Thyroid gland (tissue), 4 donors: Measurements from ENCODE around the gene CHCHD10. TPM values are rescaled to one million over a fixed set of nuclear protein-coding genes. Genes with fewer than 3 reads are reported as not detected.

Experiments
- DNase-seq, 2 donors: peaks; one replicate each; pipeline ENCODE4 v3.0.0-alpha.2; 2019
- H3K27ac ChIP-seq, 3 donors: fragments of 200-600 bp; sonication (generic); 1 replicate in 2 of 3; 2 replicates in 1 of 3; pipeline ENCODE4 v1.5.1; 2016 to 2019; ENCODE audit warnings: mild to moderate bottlenecking in 1 of 3, moderate library complexity in 1 of 3
- H3K27me3 ChIP-seq: fragments of 200-600 bp; sonication (generic); one replicate; pipeline ENCODE4 v1.5.1; 2019
- H3K36me3 ChIP-seq, 2 donors: fragments of 200-600 bp; sonication (generic); one replicate each; pipeline ENCODE4 v1.5.1; 2016 to 2019
- H3K4me1 ChIP-seq, 2 donors: fragments of 200-600 bp; sonication (generic); one replicate each; pipeline ENCODE4 v1.5.1; 2017 to 2019
- H3K4me3 ChIP-seq, 3 donors: fragments of 200-600 bp; sonication (generic); replicated peaks in 1 of 3; 1 replicate in 2 of 3; 2 replicates in 1 of 3; pipeline ENCODE4 v1.5.1; 2016; ENCODE audit warnings: mild to moderate bottlenecking in 1 of 3
- H3K9me3 ChIP-seq: fragments of 200-600 bp; sonication (generic); one replicate; pipeline ENCODE4 v1.5.1; 2017
- CTCF ChIP-seq, 6 experiments: fragments of 200-600 bp in 3 of 6; fragments of 450-650 bp in 3 of 6; sonication (generic) in 3 of 6; IDR thresholded peaks; one replicate each; pipeline ENCODE4 v1.5.1; 2016 to 2019; ENCODE audit warnings: antibody characterized with exemption in 6 of 6, mild to moderate bottlenecking in 2 of 6, inconsistent platforms in 1 of 6, moderate library complexity in 1 of 6
- POLR2A ChIP-seq, 2 donors: fragments of 450-650 bp; IDR thresholded peaks; one replicate each; pipeline ENCODE4 v1.6.1; 2017; ENCODE audit warnings: antibody characterized with exemption in 2 of 2, mild to moderate bottlenecking in 2 of 2, moderate library complexity in 1 of 2
- WGBS, 2 donors: methylation state at CpG; one replicate each; pipeline ENCODE4 v1.1.5; 2017; 5-methylcytosine and 5-hydroxymethylcytosine counted together
- intact Hi-C: fragments of 100-400 bp; cut with DNase I; formaldehyde crosslinking; loops from one replicate; pipeline ENCODE4 v1.15.1; 2023
- total RNA-seq, 4 donors: library from RNA; depleted of rRNA; stranded (reverse); fragments of >200 nt; gene quantifications; one replicate each; pipeline ENCODE4 v1.2.3, GENCODE V29; 2016

CHCHD10 gene
- total RNA-seq, 4 donors from 2014 or later: 9.4 to 154 (median 47.0) TPM

DNA sequence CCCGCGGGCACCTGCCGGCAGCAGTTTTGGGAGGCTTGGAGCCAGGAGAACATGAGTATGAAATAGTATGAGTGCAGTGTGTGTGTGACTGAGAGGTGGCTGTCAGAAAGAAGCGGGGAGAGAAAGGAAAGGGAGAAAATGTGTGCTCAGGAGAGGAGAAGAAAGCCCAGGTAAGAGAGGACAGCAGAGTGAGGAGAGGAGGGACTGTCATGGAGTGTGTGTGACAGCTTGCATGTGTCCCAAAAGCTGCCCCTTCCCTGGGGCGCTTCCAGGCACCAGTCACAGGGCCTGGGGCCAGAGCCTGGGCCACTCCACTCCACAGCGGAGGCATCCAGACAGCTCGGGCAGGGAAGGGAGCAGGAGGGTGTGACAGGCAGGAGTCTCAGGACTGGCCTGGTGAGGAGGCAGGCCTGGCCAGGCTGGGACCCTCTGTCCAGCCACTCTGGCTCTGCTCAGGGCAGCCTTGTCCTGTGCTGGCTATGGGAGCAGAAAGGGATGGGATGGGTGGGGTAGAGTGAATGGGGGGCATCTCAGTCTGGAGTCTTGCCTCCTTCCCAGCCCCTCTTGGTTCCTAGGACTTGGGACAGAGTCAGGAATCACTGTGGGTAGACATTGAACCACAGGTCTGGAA, 5.8 kb upstream of the CHCHD10 start:
- DNase-seq: peak in 1 of 2 donors; percentile 18
- Histone ChIP-seq H3K27ac (no peak overlapping the region), H3K4me1 (peaks cover 8 to 15% of the 10 kb centered on the region in 2 donors), H3K27me3 (no peaks in the 10 kb centered on the region), H3K9me3 (no peaks in the 10 kb centered on the region), H3K36me3 (no peaks in the 10 kb centered on the region), H3K4me3 (no peak overlapping the region)
- 58 to 69% methylated on average over 7 of the region's 7 CpGs for WGBS, 2 donors
- intact Hi-C loops: no loop called here
- TF ChIP-seq POLR2A (IDR thresholded peaks at IDR 0.05) (no peak), CTCF (IDR thresholded peaks at IDR 0.05) (no peak)

DNA sequence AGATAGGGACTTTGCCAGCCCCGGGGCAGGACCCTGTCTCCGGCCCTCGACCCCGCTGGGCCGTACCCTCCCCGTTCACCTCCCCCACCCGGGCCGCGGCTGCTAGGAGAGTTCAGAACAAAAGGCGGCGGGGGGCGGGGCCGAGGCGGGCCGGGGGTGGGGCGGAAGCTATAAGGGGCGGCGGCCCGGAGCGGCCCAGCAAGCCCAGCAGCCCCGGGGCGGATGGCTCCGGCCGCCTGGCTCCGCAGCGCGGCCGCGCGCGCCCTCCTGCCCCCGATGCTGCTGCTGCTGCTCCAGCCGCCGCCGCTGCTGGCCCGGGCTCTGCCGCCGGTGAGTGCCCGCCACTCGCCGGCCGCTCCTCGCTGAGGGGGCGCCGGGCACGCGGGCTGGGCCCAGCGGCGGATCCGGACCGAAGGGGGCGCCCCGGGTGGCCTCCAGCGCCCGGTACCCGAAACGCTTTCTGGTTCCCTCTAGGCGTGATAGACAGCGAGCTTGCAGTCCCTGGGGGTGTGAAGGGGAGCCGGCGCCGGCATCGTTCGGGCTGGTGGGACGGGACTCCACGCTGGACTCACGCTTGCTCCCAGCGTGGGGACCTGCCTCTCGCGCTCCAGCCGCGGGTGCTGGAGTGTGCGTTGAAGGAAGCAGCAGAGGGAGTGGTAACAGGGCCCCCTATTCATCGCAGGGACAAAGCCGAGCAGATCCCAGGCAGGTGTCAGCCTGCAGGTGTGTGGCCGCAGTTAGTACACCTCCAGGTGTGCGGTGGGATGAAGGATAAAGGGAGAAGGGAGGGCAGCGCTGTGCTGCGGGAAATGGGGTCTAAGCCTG, 5.1 kb upstream of the CHCHD10 start, which contains the start of gene MMP11:
MMP11 (plus strand) TSS at position 201 of the 825 bp plus-strand sequence; CDS start at position 223, 22 bp downstream.
- peak; percentile 50 to 58 for DNase-seq
- Histone ChIP-seq H3K4me3 (peak within 1 kb of the TSS in 2 of 3 donors; percentile 32 to 35), H3K36me3 (no peaks in the 10 kb centered on the region), H3K27ac (no peak within 1 kb of the TSS), H3K4me1 (peaks cover 8 to 18% of the 10 kb centered on the region in 2 donors), H3K9me3 (no peaks in the 10 kb centered on the region), H3K27me3 (no peaks in the 10 kb centered on the region)
- no peak for TF ChIP-seq POLR2A (IDR thresholded peaks at IDR 0.05)
- intact Hi-C loops: no loop called here
- WGBS, 2 donors: 16 to 25% methylated on average over 13 to 20 of the region's 79 CpGs

- no peak for TF ChIP-seq POLR2A (IDR thresholded peaks at IDR 0.05)
- TF ChIP-seq CTCF (IDR thresholded peaks at IDR 0.05): no peak
- no peaks in the 10 kb centered on the region for H3K9me3 ChIP-seq
- H3K36me3 ChIP-seq: no peaks in the 10 kb centered on the region
- no peak overlapping the region for H3K27ac ChIP-seq
- WGBS, 2 donors: 24 to 37% methylated on average over 3 to 5 of the region's 6 CpGs
- peaks cover 8 to 18% of the 10 kb centered on the region in 2 donors for H3K4me1 ChIP-seq
- intact Hi-C loops: no loop called here
- H3K4me3 ChIP-seq: peak overlapping the region in 1 of 3 donors; percentile 35
- no peaks in the 10 kb centered on the region for H3K27me3 ChIP-seq
- DNase-seq: no peak
Measured at GRCh38 chr22:23772315-23772648, 4.5 kb upstream of the CHCHD10 start.

DNA sequence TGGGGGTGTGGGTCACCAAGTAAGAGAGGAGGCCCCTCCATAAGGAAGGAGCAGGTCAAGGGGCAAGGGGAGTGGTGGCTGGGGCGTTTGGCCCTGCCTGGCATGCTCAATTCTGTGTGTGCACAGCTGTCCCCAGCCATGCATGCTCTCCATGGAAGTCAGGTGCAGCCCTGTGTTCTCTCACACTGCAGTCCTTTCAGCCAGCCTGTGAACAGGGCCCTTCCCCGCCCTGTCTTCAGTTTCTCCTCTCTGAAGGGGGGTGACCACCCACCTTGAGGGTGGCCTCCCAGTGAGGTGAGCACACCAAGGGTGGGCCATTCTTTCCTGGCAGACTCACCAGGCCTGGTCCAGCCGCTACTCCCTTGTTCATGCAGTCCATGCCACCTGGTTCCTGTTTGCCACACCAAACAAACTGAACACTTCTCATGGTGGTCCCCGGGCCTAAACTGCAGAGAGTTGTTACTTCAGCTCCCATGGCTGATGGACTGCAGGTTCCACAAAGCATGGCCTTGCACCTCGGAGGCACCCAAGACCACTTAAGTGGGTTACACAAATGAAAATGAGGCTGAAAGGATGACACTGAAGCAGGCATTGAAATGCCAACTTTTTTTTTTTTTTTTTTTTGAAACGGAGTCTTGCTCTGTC, 1.7 kb upstream of the CHCHD10 start:
- H3K27me3 ChIP-seq: no peaks in the 10 kb centered on the region
- TF ChIP-seq CTCF (IDR thresholded peaks at IDR 0.05) (no peak), POLR2A (IDR thresholded peaks at IDR 0.05) (no peak)
- no peaks in the 10 kb centered on the region for H3K9me3 ChIP-seq
- peaks cover 14 to 33% of the 10 kb centered on the region in 2 donors for H3K4me1 ChIP-seq
- peak overlapping the region in 1 of 3 donors; percentile 84 for H3K27ac ChIP-seq
- no peaks in the 10 kb centered on the region for H3K36me3 ChIP-seq
- intact Hi-C loops: loop anchor here (5.0 kb wide), 1 partner anchor 78 kb away; no protein-coding TSS in a partner anchor
- 79 to 84% methylated on average over 6 of the region's 6 CpGs for WGBS, 2 donors
- no peak for DNase-seq
- no peak overlapping the region for H3K4me3 ChIP-seq

GRCh38 chr22:23767303-23767672, 484 bp downstream of the CHCHD10 start:
- Histone ChIP-seq H3K36me3 (no peaks in the 10 kb centered on the region), H3K27me3 (no peaks in the 10 kb centered on the region), H3K4me3 (peak overlapping the region; percentile 31 to 80 (median 78)), H3K9me3 (no peaks in the 10 kb centered on the region), H3K27ac (peak overlapping the region; percentile 64 to 89 (median 84)), H3K4me1 (peaks cover 14 to 35% of the 10 kb centered on the region in 2 donors)
- TF ChIP-seq CTCF (IDR thresholded peaks at IDR 0.05): no peak
- TF ChIP-seq POLR2A (IDR thresholded peaks at IDR 0.05): no peak
- WGBS, 2 donors: 10 to 13% methylated on average over 3 to 10 of the region's 27 CpGs
- intact Hi-C loops: loop anchor here (5.0 kb wide), 1 partner anchor 80 kb away; no protein-coding TSS in a partner anchor
- DNase-seq: no peak
